GM12892 (cell line): ENCODE results near the gene VPS37D.

Experiments
- POLR2A ChIP-seq: IDR thresholded peaks from 2 replicates; pipeline ENCODE4 v1.6.1; 2011; ENCODE audit warnings: low read depth, low read length, control low read depth
- TAF1 ChIP-seq: IDR thresholded peaks from 2 replicates; pipeline ENCODE4 v1.6.1; 2011; ENCODE audit warnings: low read depth, mild to moderate bottlenecking, control low read depth, low read length, borderline replicate concordance

- TF ChIP-seq POLR2A (no peak), TAF1 (no peak)
Observed at GRCh38 chr7:73717991-73718405, 50.4 kb downstream of the VPS37D start.
